ENCODE data around the gene RASA4B.

The RASA4B gene

DNA sequence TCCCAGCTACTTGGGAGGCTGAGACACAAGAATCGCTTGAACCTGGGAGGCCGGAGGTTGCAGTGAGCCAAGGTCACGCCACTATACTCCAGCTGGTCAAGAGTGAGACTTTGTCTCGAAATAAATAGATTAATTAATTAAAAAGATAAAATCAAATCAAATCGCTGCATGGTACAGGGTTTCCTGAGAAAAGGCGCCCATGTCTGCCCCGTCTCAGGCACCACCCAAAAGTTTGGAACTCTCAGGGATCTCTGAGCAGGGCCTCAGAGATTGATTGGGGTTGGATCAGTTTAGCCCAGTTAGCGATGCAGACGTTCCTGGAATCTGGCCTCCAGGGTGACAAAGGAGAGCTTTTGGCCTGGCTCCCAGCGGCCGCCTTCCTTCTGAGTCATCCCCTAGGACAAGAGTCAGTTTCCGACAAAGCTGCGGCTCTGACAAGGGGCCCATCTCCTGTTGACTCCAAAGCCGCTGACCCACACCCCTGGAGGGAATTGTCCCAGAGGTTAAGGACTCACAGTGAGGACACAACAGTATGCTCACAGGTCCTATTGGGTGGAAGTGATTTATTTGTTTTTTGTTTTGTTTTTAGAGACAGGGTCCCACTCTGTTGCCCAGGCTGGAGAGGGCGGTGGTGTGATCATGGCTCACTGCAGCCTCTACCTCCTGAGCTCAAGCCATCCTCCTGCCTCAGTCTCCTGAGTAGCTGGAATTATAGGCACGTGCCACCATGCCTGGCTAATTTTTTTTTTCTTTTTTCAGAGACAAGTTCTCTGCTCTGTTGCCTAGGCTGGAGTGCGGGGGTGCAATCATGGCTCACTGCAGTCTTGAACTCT, 77.4 kb downstream of the RASA4B start:
- H3K36me3 ChIP-seq (replicated peaks; ENCODE audit: low read depth, low read length) = peaks cover 36% of the 10 kb centered on the region

GRCh38 chr7:102436118-102436517, 81.5 kb downstream of the RASA4B start:
- Histone ChIP-seq H3K9ac (ENCODE audit: low read length) (no peak overlapping the region), H3K4me2 (ENCODE audit: low read length) (no peak overlapping the region)

More for the DNA sequence above, 77.4 kb downstream of the RASA4B start:
- Histone ChIP-seq H3K9me3 (ENCODE audit: insufficient read depth, low read length) (peaks cover 3% of the 10 kb centered on the region; the same call in 1 of the 2 replicates), H3K4me2 (ENCODE audit: low read length) (no peak overlapping the region), H4K20me1 (ENCODE audit: insufficient read depth, low read length) (no peaks in the 10 kb centered on the region), H3K79me2 (ENCODE audit: low read length) (peaks cover 33% of the 10 kb centered on the region), H3K27me3 (ENCODE audit: low read depth, low read length) (no peaks in the 10 kb centered on the region), H3K4me3 (ENCODE audit: low read length) (no peak overlapping the region), H2AFZ (ENCODE audit: low read depth, low read length) (no peak overlapping the region), H3K27ac (ENCODE audit: low read length) (0 out of 2 replicates have a peak overlapping the region, but pooled peaks have one; percentile 94), H3K4me1 (ENCODE audit: low read length) (peaks cover 32% of the 10 kb centered on the region), H3K9ac (ENCODE audit: low read length) (no peak overlapping the region)
- no peak for TF ChIP-seq EZH2phosphoT487 (IDR thresholded peaks at IDR 0.05; ENCODE audit: low read depth)
- TF ChIP-seq, protein P1, sequence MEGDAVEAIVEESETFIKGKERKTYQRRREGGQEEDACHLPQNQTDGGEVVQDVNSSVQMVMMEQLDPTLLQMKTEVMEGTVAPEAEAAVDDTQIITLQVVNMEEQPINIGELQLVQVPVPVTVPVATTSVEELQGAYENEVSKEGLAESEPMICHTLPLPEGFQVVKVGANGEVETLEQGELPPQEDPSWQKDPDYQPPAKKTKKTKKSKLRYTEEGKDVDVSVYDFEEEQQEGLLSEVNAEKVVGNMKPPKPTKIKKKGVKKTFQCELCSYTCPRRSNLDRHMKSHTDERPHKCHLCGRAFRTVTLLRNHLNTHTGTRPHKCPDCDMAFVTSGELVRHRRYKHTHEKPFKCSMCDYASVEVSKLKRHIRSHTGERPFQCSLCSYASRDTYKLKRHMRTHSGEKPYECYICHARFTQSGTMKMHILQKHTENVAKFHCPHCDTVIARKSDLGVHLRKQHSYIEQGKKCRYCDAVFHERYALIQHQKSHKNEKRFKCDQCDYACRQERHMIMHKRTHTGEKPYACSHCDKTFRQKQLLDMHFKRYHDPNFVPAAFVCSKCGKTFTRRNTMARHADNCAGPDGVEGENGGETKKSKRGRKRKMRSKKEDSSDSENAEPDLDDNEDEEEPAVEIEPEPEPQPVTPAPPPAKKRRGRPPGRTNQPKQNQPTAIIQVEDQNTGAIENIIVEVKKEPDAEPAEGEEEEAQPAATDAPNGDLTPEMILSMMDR (IDR thresholded peaks at IDR 0.05; ENCODE audit: low read depth, low read length) = no peak

GRCh38 chr7:102434039-102434486, 83.5 kb downstream of the RASA4B start:
- peak overlapping the region; percentile 91 for H3K4me3 ChIP-seq (ENCODE audit: low read length)
- no peaks in the 10 kb centered on the region for H3K9me3 ChIP-seq (ENCODE audit: insufficient read depth, low read length)
- H3K27me3 ChIP-seq (ENCODE audit: low read depth, low read length) = no peaks in the 10 kb centered on the region
- peaks cover 40% of the 10 kb centered on the region for H3K4me1 ChIP-seq (ENCODE audit: low read length)
- H2AFZ ChIP-seq (ENCODE audit: low read depth, low read length) = no peak overlapping the region
- H3K4me2 ChIP-seq (ENCODE audit: low read length) = peak overlapping the region; percentile 98
- H3K36me3 ChIP-seq (replicated peaks; ENCODE audit: low read depth, low read length) = peaks cover 20% of the 10 kb centered on the region
- peak overlapping the region; percentile 82 for H3K27ac ChIP-seq (ENCODE audit: low read length)
- H4K20me1 ChIP-seq (ENCODE audit: insufficient read depth, low read length) = no peaks in the 10 kb centered on the region
- TF ChIP-seq EZH2phosphoT487 (IDR thresholded peaks at IDR 0.05; ENCODE audit: low read depth) = no peak
- TF ChIP-seq, protein P1 (IDR thresholded peaks at IDR 0.05; ENCODE audit: low read depth, low read length) = no peak
- peaks cover 47% of the 10 kb centered on the region for H3K79me2 ChIP-seq (ENCODE audit: low read length)
- peak overlapping the region; percentile 99 for H3K9ac ChIP-seq (ENCODE audit: low read length)

More at GRCh38 chr7:102436118-102436517, 81.5 kb downstream of the RASA4B start:
- TF ChIP-seq, protein P1 (IDR thresholded peaks at IDR 0.05; ENCODE audit: low read depth, low read length) = no peak
- TF ChIP-seq EZH2phosphoT487 (IDR thresholded peaks at IDR 0.05; ENCODE audit: low read depth) = no peak
- H3K79me2 ChIP-seq (ENCODE audit: low read length) = peaks cover 48% of the 10 kb centered on the region
- H3K36me3 ChIP-seq (replicated peaks; ENCODE audit: low read depth, low read length) = peaks cover 26% of the 10 kb centered on the region
- H3K9me3 ChIP-seq (ENCODE audit: insufficient read depth, low read length) = no peaks in the 10 kb centered on the region
- H3K27me3 ChIP-seq (ENCODE audit: low read depth, low read length) = no peaks in the 10 kb centered on the region
- H3K4me3 ChIP-seq (ENCODE audit: low read length) = no peak overlapping the region
- H2AFZ ChIP-seq (ENCODE audit: low read depth, low read length) = no peak overlapping the region
- H3K4me1 ChIP-seq (ENCODE audit: low read length) = peaks cover 34% of the 10 kb centered on the region
- H3K27ac ChIP-seq (ENCODE audit: low read length) = no peak overlapping the region
- H4K20me1 ChIP-seq (ENCODE audit: insufficient read depth, low read length) = no peaks in the 10 kb centered on the region
